GM18499 (cell line): ENCODE measurements around the gene CBFB.

Source experiments
- ATAC-seq: cut with Tn5 transposase; IDR thresholded peaks from one replicate; pipeline ENCODE4 v1.9.1; 2021; ENCODE audit warnings: moderate number of reproducible peaks; ENCODE audit not compliant: insufficient read depth, unreplicated experiment

CBFB gene

DNA sequence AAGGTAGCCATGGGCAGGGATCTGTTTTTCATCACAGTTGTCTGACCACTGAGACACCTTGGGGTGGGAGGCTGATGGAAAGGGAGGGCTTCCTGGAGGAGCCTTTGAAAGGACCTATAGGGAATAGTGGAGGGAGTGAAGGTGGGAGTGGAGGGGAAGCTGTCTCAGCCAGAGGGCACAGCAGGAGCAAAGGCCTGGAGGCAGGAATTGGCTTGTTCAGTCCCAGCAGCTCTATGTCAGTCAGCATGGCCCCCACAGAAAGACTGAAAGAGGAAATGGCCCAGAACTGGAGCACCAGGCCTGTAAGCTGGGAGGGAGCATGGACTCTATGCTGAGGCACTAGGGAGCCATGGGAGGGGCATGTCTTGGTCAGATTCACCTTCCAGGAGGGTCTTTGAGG is 12.8 kb upstream of the CBFB start:
- no peak for ATAC-seq

DNA sequence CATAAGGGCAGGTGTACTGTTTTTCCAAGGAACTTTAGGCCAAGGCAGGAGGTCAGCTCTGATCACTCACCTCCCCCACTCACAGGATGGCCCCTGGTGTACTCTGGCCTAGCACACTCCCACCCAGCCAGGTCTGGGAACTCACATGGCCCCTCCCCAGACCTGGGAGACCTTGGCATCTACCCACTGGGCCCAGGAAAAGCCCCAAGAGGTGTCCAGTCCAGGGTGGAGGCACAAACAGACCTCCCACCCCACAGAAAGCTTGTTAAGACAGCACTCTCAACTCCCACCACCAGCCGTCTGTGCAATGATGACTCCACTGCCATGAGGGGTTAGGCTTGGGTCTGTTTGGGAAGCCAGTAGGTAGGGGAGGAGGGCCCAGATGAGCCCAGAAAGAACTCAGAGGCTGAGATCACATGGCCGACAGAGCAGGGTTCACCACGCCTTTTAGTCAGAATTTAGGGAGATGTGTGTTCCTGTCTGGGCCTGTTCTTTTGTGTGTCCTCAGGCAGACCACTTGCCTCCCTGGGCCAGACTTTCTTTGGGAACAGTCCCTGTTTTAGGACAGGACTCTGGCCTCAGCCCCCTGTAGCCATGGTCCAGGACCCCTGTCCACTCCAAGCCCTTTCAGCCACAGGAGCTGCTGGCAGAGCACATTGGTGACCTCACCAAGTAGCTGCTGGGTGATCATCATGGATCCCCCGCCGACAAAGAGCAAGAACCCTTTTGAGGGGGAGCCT is 12.1 kb upstream of the CBFB start:
- ATAC-seq, result no peak

DNA sequence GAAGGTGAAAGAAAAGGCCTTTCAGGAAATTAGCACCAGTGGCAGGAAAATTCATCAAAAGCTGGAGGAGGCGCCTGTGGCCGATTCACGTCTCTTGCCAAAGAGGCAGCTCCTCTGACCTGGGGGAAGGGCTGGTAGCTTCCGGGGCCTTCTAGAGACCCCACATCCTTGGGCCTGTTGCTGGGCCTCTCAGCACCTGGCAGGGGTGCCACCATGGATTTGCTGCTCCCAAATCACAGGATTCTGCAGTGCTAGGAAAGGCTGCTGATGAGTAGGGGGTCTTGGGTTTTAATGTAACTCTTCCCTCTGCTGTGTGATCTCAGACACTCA is 11.6 kb upstream of the CBFB start:
- no peak for ATAC-seq

DNA sequence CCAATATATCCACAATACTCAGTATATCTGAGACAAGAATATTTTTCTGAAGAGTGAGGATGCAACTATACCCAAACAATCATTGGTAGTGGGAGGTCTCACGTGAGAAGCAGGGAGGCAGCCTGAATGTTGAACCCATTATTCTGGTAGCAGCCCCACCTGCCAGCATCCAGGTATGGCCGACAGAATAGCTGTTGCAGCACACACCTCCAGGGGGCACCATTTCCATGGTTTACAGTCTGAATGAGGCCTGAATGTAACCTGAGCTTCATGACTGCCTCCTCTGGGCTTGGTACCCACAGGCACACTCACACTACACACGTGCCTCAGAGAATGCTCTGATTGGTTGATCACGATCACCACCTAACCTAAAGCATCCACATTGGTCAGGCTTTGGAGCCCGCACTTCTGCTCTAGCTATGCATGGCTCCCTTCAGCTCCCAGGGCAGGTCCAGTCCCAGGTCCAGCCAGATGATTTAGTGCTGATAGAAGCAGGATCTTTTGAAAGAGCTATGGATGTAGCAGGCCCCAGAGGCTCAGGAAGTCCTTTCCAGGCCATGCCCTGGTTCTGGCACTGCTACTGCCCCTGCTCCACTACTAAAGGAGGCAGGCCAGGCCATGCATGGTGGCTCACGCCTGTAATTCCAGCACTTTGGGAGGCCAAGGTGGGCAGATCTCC is 11.0 kb upstream of the CBFB start:
- peak; percentile 87 for ATAC-seq

DNA sequence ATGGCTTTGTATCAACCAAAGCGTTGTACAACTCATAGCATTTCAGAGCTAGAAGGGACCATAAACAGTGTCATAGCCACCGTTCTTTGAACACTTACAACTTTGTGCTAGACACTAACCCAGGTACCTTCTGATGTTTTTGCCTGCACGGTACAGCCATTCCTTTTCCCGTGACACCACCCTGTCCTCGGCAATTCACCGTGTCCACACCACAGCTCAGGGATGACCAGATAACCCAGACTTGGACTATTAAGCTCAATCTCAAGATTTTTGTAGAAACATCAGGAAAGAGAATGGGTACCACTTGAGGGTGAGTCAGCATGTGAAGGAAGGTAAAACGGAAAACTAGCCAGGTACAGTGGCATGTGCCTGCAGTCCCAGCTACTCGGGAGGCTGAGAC is 9.8 kb upstream of the CBFB start:
- ATAC-seq, result no peak

DNA sequence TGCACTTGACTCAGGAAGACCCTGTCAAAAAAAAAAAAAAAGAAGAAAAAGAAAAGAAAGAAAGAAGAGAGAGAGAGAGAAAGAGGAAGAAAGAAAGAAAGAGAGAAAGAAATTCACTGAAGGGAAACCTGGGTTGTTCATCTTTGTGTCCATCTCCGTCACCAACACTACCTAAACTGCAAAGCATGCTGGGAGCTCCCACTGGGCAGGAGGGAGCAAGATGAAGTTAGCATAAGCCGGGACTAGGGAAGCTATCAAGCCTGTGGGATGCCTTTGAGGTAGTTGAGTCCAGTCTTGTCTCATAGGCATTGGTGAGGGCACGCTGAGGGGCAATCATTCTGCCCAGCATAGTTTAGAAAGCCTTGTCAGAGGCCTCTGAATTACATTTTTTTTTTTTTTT is 7.6 kb upstream of the CBFB start:
- no peak for ATAC-seq

DNA sequence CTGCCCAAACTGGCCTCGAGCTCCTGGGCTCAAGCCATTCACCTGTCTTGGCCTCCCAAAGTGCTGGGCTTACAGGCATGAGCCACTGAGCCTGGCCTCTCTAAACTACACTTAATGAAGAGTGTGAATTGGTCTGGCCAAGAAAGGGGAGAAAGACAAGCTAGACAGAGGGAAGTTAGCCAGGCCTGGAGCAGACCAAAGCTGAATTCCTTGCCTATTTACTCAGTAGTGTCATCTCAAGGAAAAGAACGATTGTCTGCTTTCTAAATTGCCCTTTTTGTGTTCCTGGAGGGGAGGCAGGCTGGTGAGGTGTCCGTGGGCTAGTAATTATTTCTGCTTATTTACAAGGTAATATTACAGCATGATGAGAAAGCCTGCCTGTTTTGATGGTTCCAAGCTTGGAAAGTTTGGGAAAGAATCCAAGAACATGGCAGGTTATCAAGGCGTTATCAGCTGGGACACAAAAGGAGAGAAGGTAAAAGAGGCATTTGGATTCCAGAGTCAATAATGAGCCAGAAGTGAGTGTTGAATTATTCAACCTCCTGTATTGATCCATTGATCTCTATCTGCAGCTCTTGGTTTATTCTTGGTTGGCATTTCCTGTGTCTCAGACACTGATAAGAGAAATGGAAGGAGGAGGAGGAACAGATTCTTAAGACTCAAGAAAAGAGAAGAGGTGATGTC is 6.3 kb upstream of the CBFB start:
- no peak for ATAC-seq

DNA sequence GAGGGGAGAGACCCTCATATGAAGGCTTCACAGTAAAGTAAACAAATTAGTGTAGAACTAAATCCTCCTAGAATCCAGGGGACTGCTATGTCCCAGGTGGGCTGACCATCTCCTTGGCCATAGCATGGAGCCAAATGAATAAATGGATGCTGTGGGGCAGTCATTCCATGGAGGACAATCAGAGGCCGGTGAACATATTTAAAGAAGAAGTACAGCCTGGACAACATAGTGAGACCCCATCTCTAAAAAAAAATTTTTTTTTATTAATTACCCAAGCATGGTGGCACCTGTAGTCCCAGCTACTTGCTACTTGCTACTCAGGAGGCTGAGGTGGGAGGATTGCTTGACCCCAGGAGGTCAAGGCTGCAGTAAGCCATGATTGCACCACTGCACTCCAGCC is 5.3 kb upstream of the CBFB start:
- no peak for ATAC-seq

DNA sequence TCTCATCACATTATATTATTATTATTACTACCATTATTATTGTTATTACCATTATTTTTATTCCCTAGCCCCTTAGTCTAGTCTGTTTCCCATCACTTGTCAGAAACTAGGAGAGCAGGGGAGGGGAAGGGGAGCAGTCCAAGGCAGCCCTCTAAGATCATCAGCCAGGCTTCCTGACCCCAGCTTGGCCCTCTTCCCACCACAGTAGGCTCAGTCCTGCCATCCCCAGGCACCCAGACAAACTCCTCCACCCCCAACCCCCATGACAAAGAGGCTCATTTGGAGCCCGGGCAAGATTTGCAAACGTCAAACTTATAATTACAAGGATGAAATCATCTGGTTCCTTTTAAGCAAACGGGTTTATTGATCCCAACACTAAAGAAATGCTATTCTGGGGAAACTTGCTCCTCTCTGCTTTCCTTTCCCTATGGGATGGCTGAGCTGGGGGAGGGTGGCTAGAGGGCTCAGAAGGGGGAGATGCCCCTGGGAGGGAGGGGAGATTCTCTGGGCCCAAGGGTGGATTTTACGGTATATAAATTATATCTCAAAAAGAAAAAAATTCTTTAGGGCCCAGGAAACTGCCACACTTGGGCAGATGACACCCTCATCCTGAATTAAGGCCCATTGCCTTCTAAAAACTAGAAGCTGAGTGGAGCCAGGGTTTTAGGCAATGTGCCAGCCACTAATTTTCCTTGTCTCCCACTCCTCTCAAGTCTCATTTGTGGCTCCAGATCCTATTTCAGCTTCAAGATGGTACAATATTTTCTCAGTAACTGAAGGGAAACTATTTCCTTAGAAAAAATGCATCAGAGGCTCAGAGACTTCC is 4.4 kb upstream of the CBFB start:
- ATAC-seq, result no peak

DNA sequence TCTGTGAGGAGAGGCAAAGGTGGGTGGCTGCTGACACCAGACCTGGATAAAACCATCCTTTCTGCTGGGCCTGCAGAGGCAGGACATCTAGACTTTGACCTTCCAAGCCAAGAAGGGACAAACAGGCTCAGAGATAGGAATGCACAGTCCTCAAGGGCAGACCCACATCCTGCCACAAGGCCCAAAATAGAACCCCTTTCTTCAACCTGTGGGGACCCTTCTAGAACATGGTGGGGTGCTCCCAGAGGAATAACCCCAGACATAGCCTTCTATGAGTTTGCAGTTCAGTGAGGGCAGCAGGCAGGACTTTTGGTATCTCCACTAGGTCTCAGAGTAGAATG is 3.8 kb upstream of the CBFB start:
- no peak for ATAC-seq

DNA sequence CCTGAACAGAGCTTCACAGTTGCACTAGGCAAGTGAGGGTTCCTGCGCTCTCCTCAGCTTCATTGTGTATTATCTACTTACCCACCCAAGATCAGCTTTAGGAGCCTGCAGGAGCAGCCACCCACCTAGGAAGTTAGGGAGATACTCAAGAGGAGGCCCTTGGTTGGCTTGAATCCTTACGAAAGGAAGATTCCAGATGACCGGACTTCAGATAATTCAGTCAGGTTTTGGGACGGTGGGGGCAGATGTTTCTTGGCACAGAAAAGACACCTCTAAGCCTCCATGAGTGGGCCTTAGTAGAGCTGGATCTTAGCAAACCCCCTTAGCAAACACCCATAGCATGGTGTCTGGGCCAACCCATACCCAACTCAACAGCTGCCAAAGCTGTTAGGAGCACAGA is 2.4 kb upstream of the CBFB start:
- no peak for ATAC-seq

DNA sequence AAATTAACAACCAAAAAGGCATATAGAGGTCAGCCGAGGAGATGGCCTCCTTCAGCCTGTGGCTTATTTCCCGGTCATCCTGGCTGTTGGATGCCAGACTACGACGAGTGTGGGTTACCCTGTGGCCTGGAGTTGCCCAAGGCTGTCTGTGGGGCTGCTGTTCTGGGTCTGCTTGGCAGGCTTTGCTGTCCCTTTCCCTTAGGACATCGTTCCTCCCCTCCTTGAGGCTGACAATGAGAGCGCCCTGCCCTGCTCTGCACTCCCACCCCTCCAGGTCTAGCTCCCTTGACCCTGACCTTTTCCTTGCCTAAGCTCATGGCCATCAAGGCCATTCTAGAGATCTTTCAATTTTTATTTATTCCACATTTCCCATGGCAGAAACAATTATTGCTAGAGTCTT is 1.9 kb upstream of the CBFB start:
- no peak for ATAC-seq

DNA sequence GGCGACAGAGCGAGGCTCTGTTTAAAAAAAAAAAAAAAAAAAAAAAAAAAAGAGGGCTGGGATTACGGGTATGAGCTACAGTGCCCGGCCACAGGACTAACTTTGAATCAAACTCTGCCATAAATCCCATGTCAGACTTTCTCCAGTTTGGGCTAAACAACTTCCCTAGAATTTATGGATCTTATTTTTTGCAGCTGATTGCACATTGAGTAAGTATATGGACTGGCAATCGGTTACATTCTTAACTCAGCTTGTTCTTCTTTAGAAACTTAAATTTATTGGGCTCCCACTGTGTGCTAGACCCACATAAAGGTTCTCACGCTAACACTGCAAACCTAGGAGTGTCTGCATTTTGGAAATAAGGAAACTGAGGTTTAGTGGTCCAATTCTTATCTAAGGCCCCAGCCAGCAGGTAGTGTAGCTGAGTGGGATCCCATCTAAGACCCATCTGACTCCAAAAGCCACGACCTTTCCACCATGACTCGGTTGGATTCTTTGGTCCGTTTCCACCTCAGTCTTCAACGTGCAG is 718 bp upstream of the CBFB start:
- no peak for ATAC-seq

DNA sequence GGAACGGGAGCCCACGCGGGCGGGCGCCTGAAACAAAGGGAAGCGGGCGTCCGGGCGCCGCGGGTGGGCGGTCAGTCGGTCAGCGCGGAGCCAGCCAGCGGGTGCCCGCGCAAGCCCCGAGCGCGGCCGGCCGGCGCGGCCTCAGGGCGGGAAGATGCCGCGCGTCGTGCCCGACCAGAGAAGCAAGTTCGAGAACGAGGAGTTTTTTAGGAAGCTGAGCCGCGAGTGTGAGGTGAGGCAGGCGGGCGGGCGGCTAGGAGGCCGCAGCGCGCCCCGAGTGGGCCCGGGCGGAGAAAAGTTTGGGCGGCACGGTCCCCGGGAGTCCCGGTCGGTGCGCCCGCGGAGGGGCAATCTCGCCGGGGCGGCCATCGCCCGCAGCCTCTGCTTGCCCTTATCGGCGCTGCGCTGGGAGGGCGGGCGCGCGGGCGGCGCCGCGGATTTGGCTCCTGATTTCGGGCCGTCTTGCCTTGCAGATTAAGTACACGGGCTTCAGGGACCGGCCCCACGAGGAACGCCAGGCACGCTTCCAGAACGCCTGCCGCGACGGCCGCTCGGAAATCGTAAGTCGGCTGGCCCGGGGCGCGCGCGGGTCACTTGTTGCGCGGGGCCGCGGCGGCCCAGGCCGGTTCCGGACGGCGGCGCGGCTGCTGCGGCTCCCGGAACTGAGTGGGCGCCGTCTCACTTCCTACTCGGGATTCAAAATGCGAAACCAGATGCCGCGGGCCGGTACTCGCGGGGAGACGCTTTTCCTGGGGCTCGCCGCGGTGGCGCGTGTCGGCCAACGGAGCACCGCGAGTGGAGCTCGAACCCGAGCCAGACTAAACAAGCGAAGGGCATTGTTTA is 526 bp downstream of the CBFB start:
- ATAC-seq, result peak; percentile 16

DNA sequence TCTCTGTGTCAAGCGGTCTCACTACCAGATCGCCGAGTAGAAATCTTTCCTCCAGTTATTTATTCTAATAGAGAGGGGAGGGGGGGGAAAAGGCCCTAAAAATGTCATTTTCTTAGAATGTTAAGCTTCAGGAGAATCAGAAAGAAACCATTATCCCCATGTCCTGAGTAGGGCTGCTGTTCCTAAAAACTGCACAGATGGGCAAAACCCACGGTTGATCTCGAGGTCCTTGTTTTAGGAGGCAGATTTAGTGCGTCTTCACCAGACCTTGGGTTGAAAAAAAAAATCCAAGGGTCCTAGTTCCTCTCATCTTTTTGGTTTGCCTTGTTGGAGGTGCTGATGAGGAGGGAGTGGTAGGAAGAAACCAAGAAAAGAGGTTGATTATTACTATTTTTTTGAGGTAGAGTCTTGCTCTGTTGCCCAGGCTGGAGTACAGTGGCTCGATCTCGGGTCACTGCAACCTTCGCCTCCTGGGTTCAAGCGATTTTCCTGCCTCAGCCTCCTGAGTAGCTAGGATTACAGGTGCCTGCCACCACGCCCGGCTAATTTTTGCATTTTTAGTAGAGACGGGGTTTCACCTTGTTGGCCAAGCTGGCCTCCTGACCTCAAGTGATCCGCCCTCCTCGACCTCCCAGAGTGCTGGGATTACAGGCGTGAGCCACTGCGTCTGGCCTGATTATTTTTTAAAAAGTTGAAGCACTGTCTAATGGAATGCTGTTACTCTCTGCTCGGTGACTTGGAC is 1.4 kb downstream of the CBFB start:
- ATAC-seq, result no peak

DNA sequence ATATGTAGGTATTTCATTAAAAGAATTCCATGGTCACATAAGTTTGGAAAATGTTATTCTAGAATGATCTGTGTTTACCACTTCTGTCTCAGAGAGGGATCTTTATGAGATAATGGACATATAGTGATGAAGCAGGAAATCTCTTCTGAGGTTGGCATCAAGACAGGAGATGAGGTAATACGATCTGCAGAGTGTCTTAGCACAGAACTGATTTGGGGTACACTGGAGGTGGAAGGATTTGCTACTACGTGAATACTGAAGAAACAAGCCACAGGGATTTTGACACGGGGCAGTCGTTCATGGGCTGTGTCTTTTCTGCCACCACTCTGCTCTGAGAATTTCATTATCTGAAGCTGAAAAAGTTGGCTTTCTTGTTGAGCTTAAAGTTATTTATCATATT is 5.5 kb downstream of the CBFB start:
- no peak for ATAC-seq

DNA sequence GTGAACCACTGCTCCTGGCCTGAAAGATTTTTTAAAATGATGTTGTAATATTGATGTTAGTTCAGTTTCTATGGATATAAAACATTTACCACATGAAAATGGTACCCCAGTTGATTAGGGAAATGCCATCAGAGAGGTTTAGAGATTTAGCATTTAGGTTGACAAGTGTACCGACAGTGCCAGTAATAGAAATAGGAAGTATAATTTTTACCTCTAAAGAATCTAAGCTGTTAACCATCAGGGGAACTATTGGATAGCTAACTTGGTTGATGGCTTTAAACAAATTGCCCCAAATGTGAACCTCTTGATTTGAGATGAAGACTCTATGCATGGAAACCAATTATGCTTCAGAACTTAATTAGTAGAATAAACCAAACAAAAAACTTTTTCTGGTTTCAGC is 6.4 kb downstream of the CBFB start:
- no peak for ATAC-seq

DNA sequence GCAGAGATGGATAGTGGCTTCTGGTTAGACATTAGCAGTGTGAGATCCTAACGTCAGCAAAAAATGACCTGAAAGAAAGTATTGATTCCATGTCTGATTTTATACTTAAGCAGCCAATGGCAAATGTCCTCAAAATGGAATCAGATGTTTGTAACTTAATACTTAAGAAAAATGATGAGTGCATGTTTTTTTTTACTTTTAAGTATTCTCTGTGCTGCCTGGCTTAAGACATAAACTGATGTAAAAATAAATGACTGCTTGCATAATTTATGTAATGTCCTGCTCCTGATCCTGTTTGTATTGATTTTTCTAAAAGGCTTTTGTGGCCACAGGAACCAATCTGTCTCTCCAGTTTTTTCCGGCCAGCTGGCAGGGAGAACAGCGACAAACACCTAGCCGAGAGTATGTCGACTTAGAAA is 7.4 kb downstream of the CBFB start:
- no peak for ATAC-seq
